CMK (cell line): Measurements from ENCODE around the gene RCE1.

Experiments used
- DNase-seq: peaks from one replicate; pipeline ENCODE4 v3.0.0-alpha.2; 2010; ENCODE audit warnings: low read depth

Gene RCE1

DNA sequence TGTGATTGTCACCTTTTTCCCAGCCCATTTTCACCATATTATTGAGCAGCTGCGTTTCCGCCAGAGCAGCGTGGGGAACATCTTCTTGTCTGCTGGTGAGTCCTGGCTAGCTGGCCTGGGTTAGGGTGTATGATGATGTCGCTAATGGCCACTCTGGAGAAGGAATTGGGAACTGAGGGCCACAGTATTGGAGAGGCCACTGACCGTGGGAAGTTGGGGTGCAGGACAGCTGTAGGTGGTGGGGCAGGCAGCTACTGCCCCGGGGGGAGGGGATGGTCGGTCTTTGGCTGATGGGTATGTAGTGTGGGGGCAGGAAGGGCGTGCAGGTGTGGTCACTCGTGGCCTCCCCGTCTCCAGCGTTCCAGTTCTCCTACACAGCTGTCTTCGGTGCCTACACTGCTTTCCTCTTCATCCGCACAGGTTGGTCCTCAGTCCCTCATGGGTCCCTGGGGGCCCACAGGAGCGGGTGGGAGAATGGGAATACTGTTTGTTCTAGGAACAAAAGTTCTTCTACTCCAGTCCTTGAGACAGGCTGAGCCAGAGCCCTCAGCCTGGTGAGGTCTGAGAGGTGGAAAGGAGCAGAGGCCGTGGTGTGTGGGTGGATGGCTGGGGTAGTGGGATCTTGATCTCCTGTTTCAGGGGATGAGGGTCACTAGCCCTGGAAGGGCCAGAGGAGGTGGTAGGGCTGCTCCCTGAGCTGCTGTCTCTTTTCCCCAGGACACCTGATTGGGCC, 2.1 kb downstream of the RCE1 start:
- DNase-seq, result no peak

GRCh38 chr11:66845876-66846212, 2.6 kb downstream of the RCE1 start:
- DNase-seq, result no peak

DNA sequence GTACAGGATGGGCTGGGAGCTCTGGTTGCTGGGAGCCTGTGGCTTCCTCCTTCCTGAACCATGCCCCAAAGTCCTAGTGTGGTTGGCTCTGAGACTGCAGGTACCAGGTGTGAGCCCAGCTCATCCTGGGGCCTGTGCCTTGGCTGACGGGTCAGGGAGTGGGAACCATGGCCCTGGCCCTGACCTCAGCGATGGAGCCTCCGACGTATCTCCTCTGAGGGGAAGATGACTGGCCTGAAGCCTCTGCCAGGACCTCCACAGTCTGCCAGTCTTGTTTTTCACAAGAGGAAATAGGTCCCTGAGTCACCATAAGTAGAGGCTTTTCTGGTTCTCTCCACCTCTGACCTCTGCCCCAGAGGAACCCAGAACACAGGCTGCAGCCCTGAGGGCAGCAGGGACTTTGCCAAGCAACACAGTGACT, 3.4 kb downstream of the RCE1 start:
- no peak for DNase-seq

- no peak for DNase-seq
Observed at GRCh38 chr11:66847461-66848232, 4.4 kb downstream of the RCE1 start.

GRCh38 chr11:66848671-66849500, 5.6 kb downstream of the RCE1 start:
- no peak for DNase-seq

DNA sequence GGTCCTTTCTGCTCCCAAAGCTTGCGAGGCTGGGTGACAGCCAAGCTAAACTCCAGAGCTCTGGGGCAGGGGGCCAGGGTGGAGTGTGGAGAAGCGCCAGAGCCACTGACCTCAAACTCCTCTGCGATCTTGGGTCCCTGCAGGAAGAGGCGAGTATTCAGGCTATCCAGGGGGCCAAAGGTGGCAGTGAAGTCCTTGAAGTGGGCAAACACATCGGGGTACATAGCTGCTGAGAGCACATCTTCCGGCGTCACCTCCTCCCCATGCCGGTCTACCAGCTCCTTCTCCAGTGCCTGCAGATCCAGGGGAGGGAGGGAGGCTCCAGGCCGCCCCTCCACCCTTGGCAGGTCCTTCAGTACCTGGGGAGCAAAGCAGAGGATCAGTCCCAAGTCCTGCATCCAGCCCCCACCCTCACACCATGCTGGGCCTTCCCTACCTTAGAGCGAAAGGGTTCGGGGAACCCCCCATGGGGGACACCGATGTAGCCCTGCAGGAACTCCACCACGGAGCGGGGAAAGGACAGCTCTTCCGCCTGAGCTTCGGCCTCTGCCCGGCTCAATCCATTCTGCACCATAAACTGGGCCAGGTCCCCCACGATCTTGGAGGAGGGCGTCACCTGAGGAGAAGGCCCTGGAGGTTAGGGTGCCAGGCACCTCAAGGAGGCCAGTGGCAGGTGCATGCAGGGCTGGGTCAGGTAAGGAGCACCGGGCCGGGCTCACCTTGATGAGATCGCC, 6.4 kb downstream of the RCE1 start:
- DNase-seq, result no peak

DNA sequence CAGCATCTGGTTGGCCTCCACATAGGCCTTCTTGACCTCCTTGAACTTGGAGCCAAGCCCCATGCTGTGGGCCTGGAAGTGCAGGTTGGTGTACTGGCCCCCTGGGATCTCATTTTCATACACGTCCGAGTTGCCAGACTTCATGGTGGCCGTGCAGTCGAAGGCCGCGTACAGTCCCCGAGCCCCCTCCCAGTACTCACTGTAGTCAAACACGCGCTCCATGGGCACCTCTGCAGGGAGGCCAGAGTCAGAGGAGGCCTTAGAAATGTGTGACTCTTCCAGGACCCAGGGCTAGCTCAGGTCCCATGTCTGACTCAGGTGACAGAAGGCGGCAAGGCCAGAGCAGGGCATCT, 7.0 kb downstream of the RCE1 start:
- no peak for DNase-seq

DNA sequence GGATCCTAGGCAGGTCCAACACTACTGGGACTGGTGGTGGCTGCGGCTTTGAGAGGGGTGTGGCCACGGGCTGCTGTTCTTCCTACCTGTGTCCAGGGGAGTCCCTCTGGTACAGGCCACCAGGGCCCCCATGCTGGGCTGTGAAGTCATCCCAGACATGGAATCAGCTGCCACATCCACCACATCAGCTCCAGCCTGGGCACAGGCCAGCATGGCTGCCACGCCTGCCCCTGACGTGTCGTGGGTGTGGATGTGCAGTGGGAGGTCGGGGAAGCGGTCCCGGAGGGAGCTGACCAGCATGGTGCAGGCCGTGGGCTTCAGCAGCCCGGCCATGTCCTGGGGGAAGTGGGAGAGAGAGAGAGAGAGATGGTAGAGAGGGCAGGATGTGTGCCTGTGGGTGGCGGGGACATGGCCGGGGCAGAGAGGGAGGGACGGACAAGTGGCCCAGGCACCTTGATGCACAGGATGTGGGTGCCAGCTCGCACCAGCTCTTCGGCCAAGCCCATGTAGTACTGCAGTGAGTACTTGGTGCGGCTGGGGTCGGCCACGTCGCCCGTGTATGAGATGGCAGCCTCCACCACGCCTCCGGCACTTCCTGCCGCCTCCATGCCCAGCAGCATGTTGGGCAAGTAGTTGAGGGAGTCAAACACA, 7.5 kb downstream of the RCE1 start:
- no peak for DNase-seq

- DNase-seq, result no peak
Observed at GRCh38 chr11:66851239-66851596, 8.0 kb downstream of the RCE1 start.

- DNase-seq, result no peak
Observed at GRCh38 chr11:66851698-66852465, 8.6 kb downstream of the RCE1 start.

GRCh38 chr11:66852466-66853241, 9.4 kb downstream of the RCE1 start:
- no peak for DNase-seq

DNA sequence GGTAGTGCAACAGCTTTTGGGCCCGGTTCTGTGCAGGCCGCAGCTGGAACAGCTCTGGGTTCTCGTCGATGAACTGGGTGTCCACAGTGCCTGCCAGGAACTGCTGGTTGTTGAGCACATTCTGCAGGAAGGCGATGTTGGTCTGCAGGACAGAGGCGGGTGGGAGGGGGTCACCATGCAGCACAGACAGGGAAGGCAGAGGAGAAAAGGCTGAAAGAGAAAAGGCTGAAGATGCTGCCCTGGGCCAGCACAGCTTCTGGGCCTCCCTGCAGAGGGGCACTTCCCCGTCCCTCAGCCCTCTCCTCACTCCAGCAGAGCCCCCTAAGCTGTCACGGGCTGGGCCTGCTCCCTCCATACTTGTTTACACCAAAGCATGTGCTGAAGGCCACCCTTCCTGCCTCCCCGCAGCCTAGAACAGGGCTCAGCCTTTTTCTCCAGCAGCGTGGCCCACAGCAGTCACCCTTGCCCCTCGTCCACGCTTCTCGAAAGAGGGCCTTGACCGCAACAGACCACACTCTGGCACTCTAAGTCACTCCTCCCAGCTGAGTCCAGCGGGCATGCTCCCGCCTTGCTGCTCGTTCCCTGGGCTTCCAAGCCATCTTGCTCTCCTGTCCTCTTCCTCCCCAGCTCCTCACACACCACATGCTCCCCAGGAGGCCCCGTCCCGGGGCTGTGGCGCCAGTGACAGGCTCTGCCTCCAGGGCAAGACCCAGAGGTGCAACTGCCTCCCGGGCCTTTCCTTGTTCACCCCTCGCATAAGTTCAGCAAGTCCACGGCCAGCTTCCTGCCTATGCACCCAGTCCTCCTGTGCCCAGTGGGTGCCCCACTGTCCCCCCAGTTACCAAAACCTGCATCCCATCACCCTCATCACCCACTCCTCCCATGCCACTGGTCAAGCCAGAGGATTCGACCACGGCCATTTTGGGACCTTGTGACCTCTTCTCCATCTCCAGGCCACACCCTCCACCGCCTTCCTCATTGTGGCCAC, 10.3 kb downstream of the RCE1 start:
- DNase-seq, result no peak

- DNase-seq, result no peak
Observed at GRCh38 chr11:66854231-66854661, 11.0 kb downstream of the RCE1 start.

- no peak for DNase-seq
Observed at GRCh38 chr11:66854729-66855211, 11.5 kb downstream of the RCE1 start.

DNA sequence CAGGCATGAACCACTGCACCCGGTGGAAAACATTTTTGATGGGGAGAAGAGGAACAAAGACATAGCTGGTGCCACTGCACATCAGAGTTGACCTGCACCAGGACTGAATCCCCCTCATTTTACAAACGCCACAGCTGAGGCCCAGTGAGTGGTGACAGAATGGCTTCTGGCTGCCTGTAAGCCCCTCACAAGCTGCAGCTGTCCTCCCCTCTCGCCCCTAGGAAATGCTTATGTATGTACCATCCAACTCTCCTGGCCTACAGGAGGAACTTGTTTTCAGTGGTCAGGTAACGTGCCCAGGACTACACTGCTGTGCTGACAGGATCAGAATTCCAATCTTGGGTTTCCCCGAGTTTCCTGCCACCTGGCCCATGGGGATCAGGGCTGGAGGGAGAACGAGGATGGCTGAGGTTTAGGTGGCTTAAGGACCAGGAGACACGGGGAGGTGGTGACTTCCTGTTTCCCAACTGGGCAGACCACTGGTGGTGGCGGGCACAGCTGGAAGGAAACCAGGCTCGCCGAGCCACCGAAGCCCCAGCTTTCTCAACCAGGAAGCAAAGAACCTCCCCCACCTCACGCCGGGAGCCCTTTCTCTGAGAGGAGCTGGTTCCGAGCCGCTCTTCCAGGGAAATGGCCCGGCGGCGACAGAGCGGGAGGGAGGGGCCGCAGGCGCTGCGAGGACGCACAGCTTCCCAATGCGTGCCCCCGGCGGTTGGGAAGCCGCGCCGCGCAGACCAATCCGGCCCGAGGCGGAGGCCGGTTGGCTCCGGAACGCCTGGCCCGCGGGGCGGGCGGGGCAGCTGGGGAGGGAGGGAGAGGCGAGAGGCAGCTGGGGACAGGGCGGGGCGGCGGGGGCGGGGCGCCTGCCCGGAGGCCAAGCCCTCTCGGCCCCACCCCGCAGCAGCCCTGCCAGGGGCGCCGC, 12.6 kb downstream of the RCE1 start:
- DNase-seq, result peak; percentile 89

DNA sequence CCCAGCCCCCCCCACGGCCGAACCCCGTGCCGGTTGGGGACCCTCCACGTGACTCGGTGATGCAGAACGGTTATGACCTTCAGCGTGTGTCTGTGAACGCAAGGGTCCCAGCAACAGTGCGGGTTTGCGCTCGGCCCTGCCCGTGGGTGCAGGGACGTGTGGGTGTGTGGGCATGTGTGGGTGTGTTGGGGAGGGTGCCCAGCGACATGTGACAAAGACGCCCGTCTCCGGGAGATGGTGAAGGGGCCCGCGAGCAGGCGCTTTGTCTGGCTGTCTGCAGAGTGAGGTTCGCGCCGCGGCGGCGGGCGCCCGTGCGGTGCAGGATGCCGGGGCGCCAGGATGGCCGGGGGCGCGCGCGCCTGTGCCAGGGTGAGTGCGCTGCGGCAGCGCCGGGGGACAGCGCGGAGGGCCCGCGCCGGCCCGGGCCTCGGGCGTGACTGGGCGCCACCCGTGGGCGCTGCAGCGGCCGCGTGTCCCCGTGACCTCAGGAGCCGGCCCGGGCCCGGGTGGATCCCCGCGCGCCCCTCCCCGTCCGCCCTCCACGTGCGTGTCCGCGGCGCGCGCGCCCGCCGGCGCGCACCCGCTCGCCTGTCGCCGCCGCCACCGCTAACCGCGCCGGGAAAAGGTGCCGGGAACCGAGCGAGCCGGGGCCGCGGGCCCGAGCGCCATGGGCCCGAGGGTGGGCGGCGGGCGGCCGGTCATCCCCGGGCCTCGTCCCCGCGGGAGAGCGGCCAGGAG, 13.4 kb downstream of the RCE1 start, which contains the start of gene LRFN4:
Gene LRFN4, plus strand, starts transcription at position 569 of the 738 bp plus-strand sequence. CDS start 681 bp downstream, outside the sequence.
- DNase-seq, result no peak
